ENCODE results near the gene MBNL2.
A peak's percentile ranks its signal among the peaks of the same experiment; 100 is the strongest.

MBNL2 gene

DNA sequence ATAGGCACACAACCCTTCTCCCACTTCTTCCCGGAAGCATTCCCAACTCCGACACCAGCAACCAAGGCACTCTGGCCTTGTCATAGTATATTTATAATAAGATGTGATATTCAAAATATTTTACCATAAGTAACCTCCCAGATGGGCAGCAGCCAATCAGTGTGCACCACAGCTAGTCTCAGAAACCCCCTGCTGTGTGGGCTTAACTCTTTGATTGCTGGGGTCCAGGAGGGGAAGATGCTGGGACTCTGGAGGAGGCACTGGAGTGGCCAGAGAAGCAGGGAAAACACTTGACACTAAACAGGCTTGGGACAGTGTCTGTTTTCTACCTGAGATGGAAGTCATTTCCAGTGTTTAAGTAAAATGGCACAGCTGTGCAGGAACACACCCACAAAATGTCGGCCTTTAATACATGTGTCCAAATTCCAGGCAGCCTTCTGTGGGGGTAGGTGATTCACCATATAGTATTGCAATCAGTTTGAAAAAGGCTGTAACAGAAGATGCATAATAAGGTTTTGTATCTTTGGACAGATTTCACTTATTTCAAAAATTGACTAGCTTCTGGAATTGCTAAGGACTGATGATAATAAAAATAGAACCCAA, 100.7 kb downstream of the MBNL2 start:
- H3K4me3 ChIP-seq (ENCODE audit: low read depth in 1 of 2, low read length in 2 of 2), result no peak overlapping the region

DNA sequence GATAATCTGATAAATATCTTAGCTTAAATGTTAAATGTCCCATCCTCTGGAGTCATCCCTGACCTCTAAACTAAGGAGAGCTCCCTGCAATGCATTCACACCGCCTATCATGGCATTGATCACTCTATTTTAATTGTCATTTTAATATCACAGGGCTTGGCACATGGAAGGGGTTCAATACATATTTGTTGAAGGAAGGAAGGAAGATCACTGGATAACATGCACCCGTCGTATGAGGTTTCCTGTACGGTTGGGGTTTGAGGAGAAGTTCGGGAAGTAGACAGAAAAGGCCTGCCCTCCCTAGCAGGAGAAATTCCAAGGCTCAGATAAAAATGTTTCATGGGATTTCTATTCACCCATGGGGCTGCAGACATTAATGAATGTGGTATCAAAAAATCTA, 102.0 kb downstream of the MBNL2 start:
- Histone ChIP-seq H3K27me3 (ENCODE audit: control insufficient read depth in 1 of 2, insufficient read depth in 2 of 2, low read length in 2 of 2) (no peaks in the 10 kb centered on the region), H3K9ac (ENCODE audit: low read length) (no peak overlapping the region), H3K4me3 (ENCODE audit: low read depth in 1 of 2, low read length in 2 of 2) (no peak overlapping the region), H3K27ac (ENCODE audit: low read depth, low read length) (no peak overlapping the region), H3K36me3 (ENCODE audit: insufficient read depth, low read length) (no peaks in the 10 kb centered on the region), H3K4me1 (ENCODE audit: insufficient read depth, low read length) (peaks cover 65% of the 10 kb centered on the region), H3K9me3 (ENCODE audit: low read length) (no peaks in the 10 kb centered on the region)

More for the DNA sequence above, 100.7 kb downstream of the MBNL2 start:
- Histone ChIP-seq H3K27ac (ENCODE audit: low read depth, low read length) (peak overlapping the region; percentile 35), H3K36me3 (ENCODE audit: insufficient read depth, low read length) (no peaks in the 10 kb centered on the region), H3K27me3 (ENCODE audit: control insufficient read depth in 1 of 2, insufficient read depth in 2 of 2, low read length in 2 of 2) (no peaks in the 10 kb centered on the region), H3K9ac (ENCODE audit: low read length) (no peak overlapping the region), H3K4me1 (ENCODE audit: insufficient read depth, low read length) (peaks cover 64% of the 10 kb centered on the region), H3K9me3 (ENCODE audit: low read length) (no peaks in the 10 kb centered on the region)

DNA sequence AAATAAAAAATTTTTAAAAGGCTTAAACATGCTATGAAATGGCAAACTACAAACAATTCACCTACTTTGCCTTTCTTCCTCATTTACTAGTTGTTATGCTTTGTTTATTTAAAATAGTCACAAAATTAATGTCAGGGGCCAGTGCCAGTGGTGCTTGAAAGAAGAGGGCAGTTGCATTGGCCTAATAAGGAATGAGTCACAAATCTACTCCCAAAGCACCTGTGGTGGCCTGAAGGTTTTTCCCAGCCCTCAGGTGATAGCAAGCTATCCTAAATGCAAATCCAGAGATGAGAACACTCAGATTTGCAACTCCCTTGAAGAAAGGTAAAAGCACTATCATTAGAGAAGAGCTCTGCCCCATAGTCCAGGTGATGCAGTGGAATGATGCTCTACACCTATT, 103.6 kb downstream of the MBNL2 start:
- no peaks in the 10 kb centered on the region for H3K9me3 ChIP-seq (ENCODE audit: low read length)
- H3K4me1 ChIP-seq (ENCODE audit: insufficient read depth, low read length), result peaks cover 72% of the 10 kb centered on the region
- H3K4me3 ChIP-seq (ENCODE audit: low read depth in 1 of 2, low read length in 2 of 2), result no peak overlapping the region
- H3K36me3 ChIP-seq (ENCODE audit: insufficient read depth, low read length), result no peaks in the 10 kb centered on the region
- H3K9ac ChIP-seq (ENCODE audit: low read length), result no peak overlapping the region
- no peak overlapping the region for H3K27ac ChIP-seq (ENCODE audit: low read depth, low read length)
- H3K27me3 ChIP-seq (ENCODE audit: control insufficient read depth in 1 of 2, insufficient read depth in 2 of 2, low read length in 2 of 2), result no peaks in the 10 kb centered on the region

DNA sequence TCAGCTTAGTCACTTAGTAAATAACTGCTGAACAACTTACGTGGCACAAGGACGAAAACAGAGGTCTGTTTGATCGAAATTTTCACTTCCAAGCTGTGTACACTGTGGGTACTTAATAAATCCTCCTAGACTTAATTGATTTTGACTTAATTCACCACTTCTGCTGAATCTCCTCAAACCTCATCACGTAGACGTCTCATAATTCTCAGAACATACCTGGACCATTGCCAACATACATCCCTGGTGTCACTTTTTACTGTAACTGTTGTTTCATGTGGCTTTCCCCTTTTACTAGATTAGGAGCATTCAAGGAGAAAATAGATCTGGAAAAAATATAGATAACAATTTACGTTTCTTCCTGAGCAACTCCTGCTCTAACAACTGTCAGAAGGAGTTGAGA, 105.0 kb downstream of the MBNL2 start:
- H3K27ac ChIP-seq (ENCODE audit: low read depth, low read length), result no peak overlapping the region
- no peaks in the 10 kb centered on the region for H3K36me3 ChIP-seq (ENCODE audit: insufficient read depth, low read length)
- no peaks in the 10 kb centered on the region for H3K9me3 ChIP-seq (ENCODE audit: low read length)
- no peaks in the 10 kb centered on the region for H3K27me3 ChIP-seq (ENCODE audit: control insufficient read depth in 1 of 2, insufficient read depth in 2 of 2, low read length in 2 of 2)
- H3K9ac ChIP-seq (ENCODE audit: low read length), result no peak overlapping the region
- H3K4me1 ChIP-seq (ENCODE audit: insufficient read depth, low read length), result peaks cover 67% of the 10 kb centered on the region
- no peak overlapping the region for H3K4me3 ChIP-seq (ENCODE audit: low read depth in 1 of 2, low read length in 2 of 2)

DNA sequence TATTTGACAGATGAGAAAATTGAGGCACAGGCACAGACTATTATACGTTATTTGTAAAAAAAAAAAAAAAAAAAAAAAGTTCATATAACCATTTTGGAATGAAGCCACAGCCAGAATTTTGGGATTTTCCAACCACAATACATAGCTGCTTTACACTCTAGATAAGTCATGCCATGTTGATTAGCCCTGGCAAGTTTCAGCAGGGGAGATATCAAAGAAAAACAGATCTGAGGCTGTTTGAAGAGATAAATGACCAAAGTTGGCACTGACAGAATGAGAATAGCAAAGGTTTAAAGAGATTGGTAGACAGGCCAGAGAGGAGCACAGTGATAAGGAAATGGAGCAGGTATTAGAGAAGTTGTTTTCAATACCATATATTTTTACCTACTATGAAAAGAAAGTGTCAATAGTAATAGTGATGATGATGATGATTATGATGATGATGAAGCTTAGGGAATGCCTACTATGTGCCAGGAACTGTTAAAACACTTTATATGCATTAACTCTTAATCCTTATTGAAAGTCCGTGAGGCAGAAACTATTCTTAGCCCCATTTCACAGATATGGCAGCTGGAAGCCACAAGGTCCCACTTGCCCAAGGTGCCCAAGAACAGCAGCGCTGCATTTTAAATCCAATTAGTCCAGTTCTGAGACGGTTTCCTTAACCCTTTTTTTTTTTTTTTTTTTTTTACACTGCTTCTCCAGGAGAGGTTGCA, 105.5 kb downstream of the MBNL2 start:
- H3K27ac ChIP-seq (ENCODE audit: low read depth, low read length), result peak overlapping the region; percentile 52
- no peaks in the 10 kb centered on the region for H3K9me3 ChIP-seq (ENCODE audit: low read length)
- no peak overlapping the region for H3K9ac ChIP-seq (ENCODE audit: low read length)
- no peaks in the 10 kb centered on the region for H3K36me3 ChIP-seq (ENCODE audit: insufficient read depth, low read length)
- H3K27me3 ChIP-seq (ENCODE audit: control insufficient read depth in 1 of 2, insufficient read depth in 2 of 2, low read length in 2 of 2), result no peaks in the 10 kb centered on the region
- H3K4me3 ChIP-seq (ENCODE audit: low read depth in 1 of 2, low read length in 2 of 2), result no peak overlapping the region
- peaks cover 67% of the 10 kb centered on the region for H3K4me1 ChIP-seq (ENCODE audit: insufficient read depth, low read length)

DNA sequence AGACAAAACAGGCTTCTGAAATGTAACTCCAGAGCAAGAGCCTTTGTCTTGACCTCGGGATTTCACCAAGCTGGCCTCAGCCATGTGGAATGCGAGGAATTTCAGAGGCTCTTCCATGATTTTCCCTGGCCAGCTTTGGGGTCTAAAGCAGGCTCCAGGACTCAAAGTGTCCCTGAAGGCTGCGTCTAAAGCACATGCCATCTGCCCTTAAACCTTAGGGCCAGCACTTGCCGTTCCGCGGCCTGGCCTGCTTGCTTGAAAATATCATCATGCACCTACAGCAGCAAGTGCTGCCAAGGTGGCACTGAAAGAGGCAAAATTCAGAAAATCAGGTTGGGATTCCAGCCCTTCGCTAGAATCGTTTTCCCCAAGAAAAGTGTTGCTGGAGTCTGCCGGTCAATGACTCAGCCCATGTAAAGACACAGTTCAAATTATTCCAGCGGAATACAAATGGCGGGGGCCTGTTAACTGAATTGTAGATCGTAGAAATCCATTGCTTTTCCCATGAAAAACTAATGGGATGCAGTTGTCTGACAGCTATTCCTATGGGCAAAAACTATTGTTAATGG, 106.2 kb downstream of the MBNL2 start:
- H3K27ac ChIP-seq (ENCODE audit: low read depth, low read length), result peak overlapping the region; percentile 52
- no peaks in the 10 kb centered on the region for H3K36me3 ChIP-seq (ENCODE audit: insufficient read depth, low read length)
- no peaks in the 10 kb centered on the region for H3K27me3 ChIP-seq (ENCODE audit: control insufficient read depth in 1 of 2, insufficient read depth in 2 of 2, low read length in 2 of 2)
- no peak overlapping the region for H3K9ac ChIP-seq (ENCODE audit: low read length)
- H3K4me1 ChIP-seq (ENCODE audit: insufficient read depth, low read length), result peaks cover 67% of the 10 kb centered on the region
- H3K4me3 ChIP-seq (ENCODE audit: low read depth in 1 of 2, low read length in 2 of 2), result no peak overlapping the region
- no peaks in the 10 kb centered on the region for H3K9me3 ChIP-seq (ENCODE audit: low read length)

DNA sequence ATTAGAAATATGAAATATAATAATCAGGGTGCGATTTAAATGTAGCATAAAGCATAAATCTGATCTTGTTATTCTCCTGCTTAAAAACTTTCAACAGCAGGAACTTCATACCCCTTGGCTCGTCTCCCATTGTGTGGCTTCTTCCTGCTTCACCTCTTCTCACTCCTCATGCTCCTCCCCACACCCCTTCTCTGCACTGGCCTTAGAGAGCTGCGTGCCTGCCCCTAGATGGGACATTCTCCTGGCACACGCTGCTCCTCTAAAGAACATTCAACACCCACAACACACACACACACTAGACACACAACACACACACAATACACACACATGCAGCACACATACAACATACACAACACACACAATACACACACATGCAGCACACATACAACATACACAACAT, 107.2 kb downstream of the MBNL2 start:
- Histone ChIP-seq H3K4me3 (ENCODE audit: low read depth in 1 of 2, low read length in 2 of 2) (no peak overlapping the region), H3K36me3 (ENCODE audit: insufficient read depth, low read length) (peaks cover under 1% of the 10 kb centered on the region), H3K27ac (ENCODE audit: low read depth, low read length) (no peak overlapping the region), H3K9me3 (ENCODE audit: low read length) (no peaks in the 10 kb centered on the region), H3K27me3 (ENCODE audit: control insufficient read depth in 1 of 2, insufficient read depth in 2 of 2, low read length in 2 of 2) (no peaks in the 10 kb centered on the region), H3K4me1 (ENCODE audit: insufficient read depth, low read length) (peaks cover 71% of the 10 kb centered on the region), H3K9ac (ENCODE audit: low read length) (no peak overlapping the region)

DNA sequence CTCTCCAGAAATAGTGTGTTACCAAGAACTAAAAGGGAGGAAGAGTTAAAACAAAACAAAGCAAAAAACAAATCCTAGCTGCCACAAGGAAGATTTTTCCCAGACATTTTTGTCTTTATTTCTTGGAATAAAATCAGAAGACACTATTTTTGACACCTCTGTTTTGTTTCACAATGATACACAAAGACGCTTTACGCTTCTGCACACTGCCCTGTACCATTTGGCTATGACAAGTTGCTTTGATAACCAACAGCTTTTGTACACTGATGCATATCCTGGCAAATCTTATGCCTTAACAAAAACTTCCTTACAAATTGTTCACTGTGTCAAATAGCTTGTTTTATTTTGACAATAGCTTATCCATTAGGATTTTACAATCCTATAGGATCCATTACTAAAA, 108.3 kb downstream of the MBNL2 start:
- H3K36me3 ChIP-seq (ENCODE audit: insufficient read depth, low read length), result peaks cover 7% of the 10 kb centered on the region
- no peak overlapping the region for H3K9ac ChIP-seq (ENCODE audit: low read length)
- H3K9me3 ChIP-seq (ENCODE audit: low read length), result no peaks in the 10 kb centered on the region
- no peak overlapping the region for H3K4me3 ChIP-seq (ENCODE audit: low read depth in 1 of 2, low read length in 2 of 2)
- H3K4me1 ChIP-seq (ENCODE audit: insufficient read depth, low read length), result peaks cover 82% of the 10 kb centered on the region
- H3K27me3 ChIP-seq (ENCODE audit: control insufficient read depth in 1 of 2, insufficient read depth in 2 of 2, low read length in 2 of 2), result no peaks in the 10 kb centered on the region
- H3K27ac ChIP-seq (ENCODE audit: low read depth, low read length), result no peak overlapping the region

DNA sequence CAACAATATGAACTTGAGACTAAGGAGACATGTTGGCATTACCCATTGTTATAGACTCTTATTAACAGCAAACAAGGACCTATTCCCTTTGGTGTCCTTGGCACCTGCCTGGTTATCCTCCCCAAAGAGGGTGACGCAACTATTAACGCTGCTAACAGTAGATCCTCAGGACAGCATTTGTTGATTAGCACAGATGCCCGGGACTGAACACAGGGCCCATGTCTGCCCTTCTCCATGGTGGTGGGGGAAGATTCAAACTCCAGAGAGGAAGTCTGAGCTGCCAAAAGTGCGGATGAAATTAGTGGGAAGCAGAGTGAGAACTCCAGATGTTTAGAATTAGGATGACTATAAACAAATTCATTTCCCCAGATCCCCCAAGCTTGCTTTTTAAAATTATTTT, 110.6 kb downstream of the MBNL2 start:
- Histone ChIP-seq H3K9me3 (ENCODE audit: low read length) (no peaks in the 10 kb centered on the region), H3K36me3 (ENCODE audit: insufficient read depth, low read length) (peaks cover 22% of the 10 kb centered on the region), H3K9ac (ENCODE audit: low read length) (no peak overlapping the region), H3K27ac (ENCODE audit: low read depth, low read length) (no peak overlapping the region), H3K4me1 (ENCODE audit: insufficient read depth, low read length) (peaks cover 74% of the 10 kb centered on the region), H3K4me3 (ENCODE audit: low read depth in 1 of 2, low read length in 2 of 2) (no peak overlapping the region), H3K27me3 (ENCODE audit: control insufficient read depth in 1 of 2, insufficient read depth in 2 of 2, low read length in 2 of 2) (no peaks in the 10 kb centered on the region)

DNA sequence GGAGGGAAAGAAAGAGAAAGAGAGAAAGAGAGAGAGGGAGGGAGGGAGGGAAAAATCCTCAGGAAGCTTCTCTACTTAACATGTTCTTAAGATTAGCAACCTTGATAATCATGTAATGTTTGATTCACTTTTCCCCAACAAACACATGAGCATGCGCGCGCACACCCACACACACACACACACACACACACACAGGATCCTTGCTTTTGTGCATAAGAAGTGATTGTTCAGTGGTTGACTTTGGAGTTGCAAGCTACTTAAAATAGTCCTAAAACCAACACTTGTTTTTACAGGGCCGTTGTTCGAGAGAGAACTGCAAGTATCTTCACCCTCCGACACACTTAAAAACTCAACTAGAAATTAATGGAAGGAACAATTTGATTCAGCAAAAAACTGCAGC, 111.8 kb downstream of the MBNL2 start:
- Histone ChIP-seq H3K9ac (ENCODE audit: low read length) (no peak overlapping the region), H3K36me3 (ENCODE audit: insufficient read depth, low read length) (peaks cover 22% of the 10 kb centered on the region), H3K27ac (ENCODE audit: low read depth, low read length) (no peak overlapping the region), H3K4me1 (ENCODE audit: insufficient read depth, low read length) (peaks cover 74% of the 10 kb centered on the region), H3K4me3 (ENCODE audit: low read depth in 1 of 2, low read length in 2 of 2) (no peak overlapping the region), H3K27me3 (ENCODE audit: control insufficient read depth in 1 of 2, insufficient read depth in 2 of 2, low read length in 2 of 2) (no peaks in the 10 kb centered on the region), H3K9me3 (ENCODE audit: low read length) (no peaks in the 10 kb centered on the region)

DNA sequence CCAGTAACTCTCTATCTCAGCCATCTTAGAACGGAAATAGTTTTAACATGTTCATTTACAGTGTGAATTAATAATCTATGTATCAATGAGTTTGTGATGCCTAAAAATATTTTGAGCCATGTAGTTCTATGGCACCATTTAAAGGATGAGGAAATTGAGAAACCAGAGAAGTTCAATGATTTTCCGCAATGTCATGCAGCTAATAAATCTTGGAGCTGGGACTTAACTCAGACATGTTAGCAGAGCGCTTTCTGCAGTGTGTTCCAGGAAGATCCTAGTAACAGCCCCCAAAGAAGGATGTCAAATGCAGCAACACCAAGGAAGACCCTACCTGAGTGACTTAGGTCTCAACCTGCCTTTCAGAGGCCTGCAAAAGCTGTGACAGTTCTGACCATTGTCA, 112.6 kb downstream of the MBNL2 start:
- H3K27me3 ChIP-seq (ENCODE audit: control insufficient read depth in 1 of 2, insufficient read depth in 2 of 2, low read length in 2 of 2), result no peaks in the 10 kb centered on the region
- H3K4me1 ChIP-seq (ENCODE audit: insufficient read depth, low read length), result peaks cover 70% of the 10 kb centered on the region
- H3K9ac ChIP-seq (ENCODE audit: low read length), result no peak overlapping the region
- H3K4me3 ChIP-seq (ENCODE audit: low read depth in 1 of 2, low read length in 2 of 2), result no peak overlapping the region
- peak overlapping the region; percentile 49 for H3K27ac ChIP-seq (ENCODE audit: low read depth, low read length)
- peaks cover 22% of the 10 kb centered on the region for H3K36me3 ChIP-seq (ENCODE audit: insufficient read depth, low read length)
- no peaks in the 10 kb centered on the region for H3K9me3 ChIP-seq (ENCODE audit: low read length)

Data from muscle layer of colon (tissue), 2 donors.